GM19035 (cell line): ENCODE results near the gene HSF4.

Experiments used
- ATAC-seq: cut with Tn5 transposase; IDR thresholded peaks from one replicate; pipeline ENCODE4 v1.9.1; 2021; ENCODE audit not compliant: unreplicated experiment

Gene HSF4

DNA sequence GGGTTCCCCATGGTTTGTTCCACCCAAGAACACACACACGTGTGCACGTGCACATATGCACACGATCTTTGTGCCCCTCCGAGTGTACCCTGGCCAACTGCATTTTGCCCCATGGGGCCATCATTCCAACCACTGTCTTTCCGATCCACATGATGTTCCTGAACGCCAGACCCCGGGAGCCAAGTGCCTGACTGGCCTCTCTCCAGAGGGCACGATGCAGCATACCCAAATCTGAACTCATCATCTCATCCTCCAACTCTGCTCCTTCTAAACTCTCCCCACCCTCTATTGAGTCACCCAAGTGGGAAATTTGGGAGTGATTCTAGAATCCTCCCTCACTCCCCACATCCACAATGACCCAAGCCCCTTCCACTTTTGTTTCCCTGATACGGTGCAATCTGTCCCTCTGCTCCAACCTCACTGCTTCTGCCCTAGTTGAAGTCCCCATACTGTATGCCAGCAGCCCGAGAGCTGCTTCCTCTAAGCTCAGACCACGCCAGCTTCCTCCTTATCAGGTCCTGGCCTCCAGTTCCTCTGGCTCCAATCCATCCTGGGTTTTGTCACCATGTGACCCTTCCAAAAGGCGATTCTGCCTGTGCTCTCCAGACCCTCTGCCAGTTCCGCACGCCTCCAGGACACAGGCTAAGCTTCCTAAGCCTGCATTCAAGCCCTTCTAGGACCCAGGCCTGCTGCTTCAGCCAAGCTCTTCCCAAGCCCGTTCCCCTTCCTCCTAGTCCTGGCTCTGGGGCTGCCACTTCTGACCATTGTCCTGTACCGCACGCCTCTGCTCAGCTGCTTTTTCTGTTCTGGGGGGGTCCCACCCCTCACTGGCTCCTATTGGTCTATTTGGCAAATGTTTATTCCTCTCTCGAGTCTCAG is 52.3 kb downstream of the HSF4 start:
- ATAC-seq = no peak
